Lung (tissue), 12 donors: ENCODE measurements around the gene SDF4. TPM values are rescaled to one million over a fixed set of nuclear protein-coding genes. Genes with fewer than 3 reads are reported as not detected.

Source experiments
- ATAC-seq: fragments of 200-7000 bp; cut with Tn5 transposase; one replicate; pipeline ENCODE4 v1.9.1; 2020; ENCODE audit warnings: moderate number of reproducible peaks; ENCODE audit not compliant: insufficient read depth, low FRiP score
- DNase-seq, 3 donors: peaks; one replicate each; pipeline ENCODE4 v3.0.0-alpha.2; 2013 to 2017
- H3K27ac ChIP-seq, 2 donors: one replicate each; pipeline ENCODE4 v1.5.1; 2013; ENCODE audit warnings: mild to moderate bottlenecking in 2 of 2, moderate library complexity in 2 of 2, control low read depth in 1 of 2, inconsistent platforms in 1 of 2, low read depth in 1 of 2, low read length in 1 of 2
- H3K27me3 ChIP-seq, 3 donors: one replicate each; pipeline ENCODE4 v1.5.1; 2013; ENCODE audit warnings: low read length in 2 of 3; ENCODE audit not compliant: control insufficient read depth in 3 of 3, insufficient read depth in 3 of 3
- H3K36me3 ChIP-seq, 4 donors: one replicate each; pipeline ENCODE4 v1.5.1; 2013; ENCODE audit warnings: low read length in 4 of 4, mild to moderate bottlenecking in 1 of 4, moderate library complexity in 1 of 4; ENCODE audit not compliant: control insufficient read depth in 4 of 4, insufficient read depth in 4 of 4
- H3K4me1 ChIP-seq, 5 donors: one replicate each; pipeline ENCODE4 v1.5.1; 2013; ENCODE audit warnings: low read length in 5 of 5, mild to moderate bottlenecking in 2 of 5, moderate library complexity in 1 of 5; ENCODE audit not compliant: control insufficient read depth in 5 of 5, insufficient read depth in 5 of 5
- H3K4me3 ChIP-seq: one replicate; pipeline ENCODE4 v1.5.1; 2013; ENCODE audit warnings: mild to moderate bottlenecking, control low read depth, moderate library complexity
- H3K9ac ChIP-seq, 2 donors: one replicate each; pipeline ENCODE4 v1.5.1; 2013; ENCODE audit warnings: low read length in 2 of 2, control low read depth in 1 of 2; ENCODE audit not compliant: insufficient read depth in 1 of 2
- H3K9me3 ChIP-seq, 4 donors: one replicate each; pipeline ENCODE4 v1.5.1; 2013; ENCODE audit warnings: low read length in 3 of 4, mild to moderate bottlenecking in 1 of 4, moderate library complexity in 1 of 4; ENCODE audit not compliant: control insufficient read depth in 4 of 4, insufficient read depth in 3 of 4
- WGBS, 2 donors: extraction: QIAGEN DNeasy Blood & Tissue Kit; methylation state at CpG; one replicate each; pipeline ENCODE4 v1.1.7; 2013; 5-methylcytosine and 5-hydroxymethylcytosine counted together
- polyA plus RNA-seq, 2 donors: library from polyadenylated mRNA; stranded (reverse); fragments of 200-250 nt; gene quantifications; one replicate each; pipeline ENCODE4 v1.2.1, GENCODE V29; 2013
- total RNA-seq, 2 donors: library from RNA; depleted of rRNA in 1 of 2; stranded (reverse); fragments of >200 nt in 1 of 2; gene quantifications; one replicate each; pipeline ENCODE4 v1.2.1, GENCODE V29; 2014 to 2021
- TF ChIP-seq, protein P1 (sequence below): IDR thresholded peaks from 2 replicates; pipeline ENCODE4 v1.5.1; 2012; ENCODE audit warnings: mild to moderate bottlenecking; ENCODE audit errors: control extremely low read depth, extremely low read depth
- donor health status: control.
- donor health status: control.
- donor health status: Bipolar disorder and iron deficiency.
- donor health status: healthy.
- donor health status: DM: yes; HTN: yes; CAD: no.

SDF4 gene
- total and polyA plus RNA-seq, 4 donors, result 65.7 to 189 (median 143) TPM

DNA sequence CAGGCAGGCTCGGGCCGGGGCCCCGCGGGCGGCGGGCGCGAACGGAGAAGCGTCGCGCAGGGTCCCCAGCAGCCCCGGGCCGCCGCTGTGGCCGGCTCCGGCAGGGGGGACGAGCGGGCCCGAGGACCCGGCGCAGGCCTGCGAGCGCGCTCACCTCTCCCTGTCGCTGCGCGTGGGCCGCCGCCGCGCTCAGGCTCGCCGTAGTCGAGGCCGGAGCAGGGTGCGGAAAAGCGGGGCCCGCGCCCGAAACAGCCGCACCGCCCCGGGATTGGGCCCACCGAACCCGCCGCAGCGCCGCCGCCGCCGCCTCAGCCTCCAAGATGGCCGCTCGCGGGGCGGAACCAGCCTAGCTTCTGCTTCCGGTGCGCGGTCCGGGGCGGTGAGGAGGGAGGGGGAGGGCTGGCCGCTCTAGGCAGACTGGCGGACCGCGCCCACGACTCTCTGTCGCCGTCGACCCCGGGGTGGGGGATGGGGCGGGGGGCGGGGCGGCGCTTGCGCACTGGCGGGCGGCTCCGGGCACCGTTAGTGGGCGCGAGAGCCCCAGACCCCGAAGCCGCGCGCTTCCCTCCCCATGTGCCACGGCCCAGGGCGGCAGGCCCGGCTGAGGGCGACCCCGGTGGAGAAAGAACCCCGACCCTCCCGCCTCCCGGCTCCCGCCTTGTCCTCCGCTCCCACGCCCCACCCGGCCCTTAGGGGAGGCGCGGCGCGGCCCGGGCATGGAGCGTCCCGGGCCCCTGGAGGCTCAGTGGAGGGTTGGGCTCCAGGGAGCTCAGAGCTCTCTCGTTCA is 41.9 kb upstream of the SDF4 start, which contains the start of gene UBE2J2:
TSS of gene UBE2J2 (minus strand) at position 343 of the 787 bp plus-strand sequence. CDS start 5,862 bp downstream, outside the sequence.
- no peaks in the 10 kb centered on the region for H3K9me3 ChIP-seq
- ATAC-seq (peak; percentile 99), DNase-seq (peak; percentile 92 to 96 (median 96))
- WGBS, 2 donors, result 0% methylated on average over 47 to 105 of the region's 105 CpGs
- peak within 1 kb of the TSS; percentile 93 for H3K4me3 ChIP-seq
- H3K4me1 ChIP-seq, result peaks cover 11 to 31% (median 17%) of the 10 kb centered on the region in 5 donors
- H3K36me3 ChIP-seq, result peaks cover 0 to 5% (median under 1%) of the 10 kb centered on the region in 4 donors
- TF ChIP-seq, protein P1, sequence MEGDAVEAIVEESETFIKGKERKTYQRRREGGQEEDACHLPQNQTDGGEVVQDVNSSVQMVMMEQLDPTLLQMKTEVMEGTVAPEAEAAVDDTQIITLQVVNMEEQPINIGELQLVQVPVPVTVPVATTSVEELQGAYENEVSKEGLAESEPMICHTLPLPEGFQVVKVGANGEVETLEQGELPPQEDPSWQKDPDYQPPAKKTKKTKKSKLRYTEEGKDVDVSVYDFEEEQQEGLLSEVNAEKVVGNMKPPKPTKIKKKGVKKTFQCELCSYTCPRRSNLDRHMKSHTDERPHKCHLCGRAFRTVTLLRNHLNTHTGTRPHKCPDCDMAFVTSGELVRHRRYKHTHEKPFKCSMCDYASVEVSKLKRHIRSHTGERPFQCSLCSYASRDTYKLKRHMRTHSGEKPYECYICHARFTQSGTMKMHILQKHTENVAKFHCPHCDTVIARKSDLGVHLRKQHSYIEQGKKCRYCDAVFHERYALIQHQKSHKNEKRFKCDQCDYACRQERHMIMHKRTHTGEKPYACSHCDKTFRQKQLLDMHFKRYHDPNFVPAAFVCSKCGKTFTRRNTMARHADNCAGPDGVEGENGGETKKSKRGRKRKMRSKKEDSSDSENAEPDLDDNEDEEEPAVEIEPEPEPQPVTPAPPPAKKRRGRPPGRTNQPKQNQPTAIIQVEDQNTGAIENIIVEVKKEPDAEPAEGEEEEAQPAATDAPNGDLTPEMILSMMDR, result no peak
- H3K27ac ChIP-seq, result peak within 1 kb of the TSS; percentile 85 to 91
- H3K9ac ChIP-seq, result peak within 1 kb of the TSS; percentile 3 to 71
- no peaks in the 10 kb centered on the region for H3K27me3 ChIP-seq

DNA sequence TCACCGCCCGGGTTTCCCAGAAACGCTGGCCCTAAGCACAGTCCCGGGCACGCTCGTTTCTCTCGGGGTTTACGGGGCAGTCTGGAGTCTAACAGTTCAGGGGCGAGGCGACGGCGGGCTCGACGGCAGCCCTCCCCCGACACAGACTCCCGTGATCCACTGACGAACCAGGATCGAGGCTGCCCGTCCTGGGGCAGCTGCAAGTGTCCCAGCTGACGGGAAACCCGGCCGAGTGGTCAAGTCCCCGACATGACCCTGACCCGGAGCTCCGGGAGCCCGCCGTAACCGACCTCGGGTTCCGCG is 41.4 kb upstream of the SDF4 start:
- Histone ChIP-seq H3K36me3 (peaks cover 0 to 5% (median 2%) of the 10 kb centered on the region in 4 donors), H3K9me3 (no peaks in the 10 kb centered on the region), H3K27ac (peak overlapping the region; percentile 85 to 91), H3K4me3 (peak overlapping the region; percentile 93), H3K9ac (peak overlapping the region; percentile 3 to 71), H3K4me1 (peaks cover 11 to 31% (median 17%) of the 10 kb centered on the region in 5 donors), H3K27me3 (no peaks in the 10 kb centered on the region)
- WGBS, 2 donors, result 0% methylated on average over 31 of the region's 31 CpGs
- no peak for ATAC-seq
- DNase-seq, result no peak
- TF ChIP-seq, protein P1, result no peak

DNA sequence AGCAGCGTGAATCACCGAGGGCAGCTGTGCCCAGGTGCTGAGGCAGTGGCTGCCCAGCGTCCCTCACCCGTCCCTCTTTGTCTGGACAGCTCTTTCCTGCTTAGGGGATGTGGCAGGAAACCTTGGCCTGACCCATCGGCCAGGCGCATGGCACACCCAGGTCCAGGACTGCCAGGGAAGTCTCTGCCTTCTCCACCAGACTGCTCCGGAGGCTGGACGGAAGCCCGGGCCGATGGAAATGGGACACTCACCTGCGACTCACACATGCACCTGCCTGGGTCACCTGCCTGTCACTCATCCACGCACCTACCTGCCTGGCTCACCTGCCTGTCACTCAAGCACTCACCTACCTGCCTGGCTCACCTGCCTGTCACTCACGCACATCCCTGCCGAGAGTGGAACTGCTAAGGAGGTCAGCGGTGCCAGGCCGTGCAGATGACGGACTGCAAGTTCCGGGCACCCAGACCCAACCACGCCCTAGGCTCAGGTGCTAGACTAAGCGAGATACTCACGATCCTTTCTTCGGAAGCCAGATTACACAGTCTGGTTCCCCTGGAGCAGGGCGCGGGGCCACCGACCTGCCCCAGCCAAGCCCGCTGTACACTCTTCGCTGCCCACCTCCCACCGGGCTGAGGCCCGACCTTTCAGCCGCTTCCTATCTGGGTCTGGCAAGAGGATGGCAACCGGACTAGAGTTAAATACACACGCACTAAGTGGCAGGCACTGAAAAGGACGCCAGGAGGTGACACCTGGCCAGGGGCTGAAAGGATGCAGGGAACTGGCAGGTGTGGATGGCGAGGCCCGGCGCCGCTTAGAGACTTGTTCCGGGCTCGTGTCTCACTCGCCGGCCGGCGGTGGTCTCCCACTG is 40.8 kb upstream of the SDF4 start:
- Histone ChIP-seq H3K27ac (peak overlapping the region; percentile 85 to 91), H3K4me1 (peaks cover 11 to 31% (median 17%) of the 10 kb centered on the region in 5 donors), H3K9me3 (no peaks in the 10 kb centered on the region), H3K36me3 (peaks cover 0 to 6% (median 2%) of the 10 kb centered on the region in 4 donors), H3K9ac (peak overlapping the region; percentile 3 to 71), H3K4me3 (peak overlapping the region; percentile 93), H3K27me3 (no peaks in the 10 kb centered on the region)
- WGBS, 2 donors, result 28 to 43% methylated on average over 39 to 43 of the region's 43 CpGs
- ATAC-seq (peak; percentile 20), DNase-seq (no peak)
- TF ChIP-seq, protein P1, result no peak
